K562 (cell line): ENCODE measurements around the gene ATP5F1D. TPM values are rescaled to one million over a fixed set of nuclear protein-coding genes. Genes with fewer than 3 reads are reported as not detected.

Source experiments
- ATAC-seq: fragments of 200-7000 bp; cut with Tn5 transposase; 3 replicates; pipeline ENCODE4 v1.9.1; 2020; ENCODE audit warnings: moderate library complexity
- BruUV-seq: library from RNA; stranded (reverse); fragments of 400-500 nt; replicated peaks from 2 replicates; lab custom pipeline; 2021; lab: Mats Ljungman, UMichigan
- CTCF ChIA-PET: fragments of 300-600 bp; formaldehyde crosslinking; extraction: SDS; loops from one replicate; lab custom pipeline; 2021; ENCODE audit warnings: low intra/inter-chr PET ratio; lab: Yijun Ruan, JAX
- POLR2A ChIA-PET: fragments of 300-600, 350-650 bp; sonication (Branson Sonifier 250); formaldehyde crosslinking; extraction: SDS; loops from one replicate; lab custom pipeline; 2021; ENCODE audit warnings: antibody characterized with exemption, inconsistent platforms; lab: Yijun Ruan, JAX
- DNase-seq, 4 experiments: peaks; one replicate each; pipeline versions ENCODE4 v3.0.0 to v3.0.0-alpha.2; 2011 to 2018; ENCODE audit warnings: low spot score in 3 of 4, mixed read lengths in 3 of 4; ENCODE audit errors: extremely low read depth in 1 of 4
- FAIRE-seq: peaks from 2 replicates; lab custom pipeline; 2011; peaks lifted over from hg19 to GRCh38; lab: Jason Lieb, UNC
- H2AFZ ChIP-seq: 2 replicates; pipeline ENCODE4 v1.6.0; 2011; ENCODE audit warnings: low read depth, low read length, control low read depth, inconsistent platforms
- H3K27ac ChIP-seq: fragments of 200-600 bp; 3 replicates; pipeline ENCODE4 v1.8.0; 2011; ENCODE audit warnings: low read depth, mild to moderate bottlenecking, control low read depth, inconsistent platforms, low read length, moderate library complexity, mixed read lengths; ENCODE audit errors: extremely low read depth
- H3K27me3 ChIP-seq, 2 experiments: fragments of 300-600 bp in 1 of 2; 2 replicates in 1 of 2; 3 replicates in 1 of 2; pipeline versions ENCODE4 v1.6.0 to v1.8.0; 2011; ENCODE audit warnings: inconsistent platforms in 2 of 2, low read length in 2 of 2, mild to moderate bottlenecking in 1 of 2, mixed read lengths in 1 of 2, moderate library complexity in 1 of 2; ENCODE audit not compliant: control insufficient read depth in 2 of 2, insufficient read depth in 2 of 2
- H3K36me3 ChIP-seq: fragments of 300-600 bp; 3 replicates; pipeline ENCODE4 v1.8.0; 2011; ENCODE audit warnings: mild to moderate bottlenecking, low read length, inconsistent platforms; ENCODE audit not compliant: control insufficient read depth, insufficient read depth
- H3K4me1 ChIP-seq, 2 experiments: fragments of 200-600 bp in 1 of 2; replicated peaks in 1 of 2; 2 replicates in 1 of 2; 3 replicates in 1 of 2; pipeline versions ENCODE4 v1.5.1 to v1.8.0; 2011; ENCODE audit warnings: inconsistent platforms in 2 of 2, low read length in 2 of 2, mild to moderate bottlenecking in 1 of 2, mixed read lengths in 1 of 2, moderate library complexity in 1 of 2; ENCODE audit not compliant: control insufficient read depth in 2 of 2, insufficient read depth in 2 of 2
- H3K4me2 ChIP-seq: 2 replicates; pipeline ENCODE4 v1.6.1; 2011; ENCODE audit warnings: low read length, control low read depth, inconsistent platforms, mixed read lengths; ENCODE audit not compliant: insufficient read depth
- H3K4me3 ChIP-seq: fragments of 200-600 bp; sonication (generic), shearing (Covaris generic); 2 replicates; pipeline ENCODE4 v1.5.1; 2016; ENCODE audit warnings: control low read depth, inconsistent platforms
- H3K79me2 ChIP-seq: fragments of 200-600 bp; 3 replicates; pipeline ENCODE4 v1.8.0; 2011; ENCODE audit warnings: low read length, inconsistent platforms; ENCODE audit not compliant: control insufficient read depth, insufficient read depth
- H3K9ac ChIP-seq, 2 experiments: 2 replicates each; pipeline versions ENCODE4 v1.6.0 to v1.6.1; 2011; ENCODE audit warnings: low read depth in 2 of 2, low read length in 2 of 2, control low read depth in 1 of 2, inconsistent platforms in 1 of 2, mild to moderate bottlenecking in 1 of 2, mixed read lengths in 1 of 2; ENCODE audit not compliant: insufficient read depth in 1 of 2
- H3K9me1 ChIP-seq: one replicate; pipeline ENCODE4 v1.6.0; 2011; ENCODE audit warnings: inconsistent platforms, mild to moderate bottlenecking, low read length, moderate library complexity; ENCODE audit not compliant: control insufficient read depth, insufficient read depth
- H3K9me3 ChIP-seq: replicated peaks from 2 replicates; pipeline ENCODE4 v1.5.1; 2011; ENCODE audit warnings: low read depth, low read length, inconsistent platforms; ENCODE audit not compliant: control insufficient read depth, insufficient read depth
- H4K20me1 ChIP-seq: replicated peaks from 2 replicates; pipeline ENCODE4 v1.6.1; 2011; ENCODE audit warnings: low read length, inconsistent platforms, mixed read lengths; ENCODE audit not compliant: control insufficient read depth, insufficient read depth
- FOXP1 ChIP-seq: sonication (generic); formaldehyde crosslinking; IDR thresholded peaks from 2 replicates; pipeline ENCODE4 v1.8.0; 2022; ENCODE audit warnings: mild to moderate bottlenecking, missing genetic modification reagents
- HMG20A ChIP-seq: fragments of 450-650 bp; formaldehyde crosslinking; conservative IDR thresholded peaks from 2 replicates; pipeline ENCODE4 v1.4.0; 2020; ENCODE audit warnings: mild to moderate bottlenecking, mixed read lengths
- SMARCE1 ChIP-seq: fragments of 450-650 bp; IDR thresholded peaks from 2 replicates; pipeline ENCODE4 v1.7.1; 2016; ENCODE audit warnings: mild to moderate bottlenecking
- SPI1 ChIP-seq: IDR thresholded peaks from 2 replicates; pipeline ENCODE4 v1.6.1; 2011; ENCODE audit warnings: low read depth, low read length, control low read depth, borderline replicate concordance
- YY1 ChIP-seq, 3 experiments: IDR thresholded peaks; 2 replicates each; pipeline ENCODE4 v1.6.1; 2011; ENCODE audit warnings: low read length in 2 of 3, mild to moderate bottlenecking in 2 of 3, moderate library complexity in 2 of 3, borderline replicate concordance in 1 of 3, control low read depth in 1 of 3, low read depth in 1 of 3; ENCODE audit not compliant: insufficient read depth in 3 of 3, insufficient replicate concordance in 2 of 3, control insufficient read depth in 1 of 3, insufficient read length in 1 of 3; ENCODE audit errors: extremely low read depth in 1 of 3
- ZNF431 ChIP-seq: sonication (generic); formaldehyde crosslinking; IDR thresholded peaks from 2 replicates; pipeline ENCODE4 v1.8.0; 2022; ENCODE audit warnings: mild to moderate bottlenecking, missing genetic modification reagents
- WGBS: fragments of 100-300 bp; shearing (Covaris generic); methylation state at CpG from one replicate; pipeline ENCODE4 v1.1.6; 2016; ENCODE audit warnings: low coverage, mixed read lengths; ENCODE audit not compliant: insufficient coverage; ENCODE audit errors: missing lambda C conversion rate; 5-methylcytosine and 5-hydroxymethylcytosine counted together
- in situ Hi-C: fragments of 300-500 bp; cut with MboI; formaldehyde crosslinking; loops from 4 replicates; pipeline ENCODE4 v1.15.0; 2018; ENCODE audit warnings: inconsistent platforms, mixed read lengths
- intact Hi-C: fragments of 100-400 bp; cut with micrococcal nuclease; formaldehyde crosslinking; loops from 2 replicates; pipeline ENCODE4 v1.14.2; 2022
- polyA plus RNA-seq, 8 experiments: library from polyadenylated mRNA; depleted of rRNA in 4 of 8; stranded (reverse) in 5 of 8; unstranded in 3 of 8; fragments of >200 nt; fragmentation: Nextera tagmentation in 2 of 8; fragmentation: Illumina TruSeq in 1 of 8; extraction: Ambion mirVana in 2 of 8; extraction: Trizol in 1 of 8; gene quantifications; 2 replicates each; pipeline versions ENCODE4 v1.2.1 to v1.2.3, GENCODE V29; 2011 to 2014; ENCODE audit warnings: inconsistent platforms in 1 of 8, missing spikeins in 1 of 8
- total RNA-seq, 7 experiments: library from RNA; depleted of rRNA in 6 of 7; stranded (reverse); fragments of >200 nt in 6 of 7; fragmentation: Illumina TruSeq in 2 of 7; extraction: Trizol in 2 of 7; gene quantifications; 2 replicates each; pipeline versions ENCODE4 v1.2.1 to v1.2.3, GENCODE V29; 2011 to 2021; ENCODE audit warnings: low replicate concordance in 1 of 7
- TF ChIP-seq, protein P1 (sequence below), 3 experiments: fragments of 200-800 bp in 1 of 3; sonication (Bioruptor generic) in 1 of 3; sonication (generic) in 1 of 3; formaldehyde crosslinking in 1 of 3; IDR thresholded peaks; 2 replicates each; pipeline versions ENCODE4 v1.6.1 to v1.8.0; 2016 to 2022; ENCODE audit warnings: mild to moderate bottlenecking in 2 of 3, missing compliant biosample characterization in 2 of 3, missing genetic modification characterization in 2 of 3, missing genetic modification reagents in 1 of 3
- TF ChIP-seq, protein P2 (sequence below): sonication (generic); formaldehyde crosslinking; IDR thresholded peaks from 2 replicates; pipeline ENCODE4 v1.8.0; 2022; ENCODE audit warnings: mild to moderate bottlenecking, missing genetic modification reagents
- TF ChIP-seq, protein P3 (sequence below): fragments of 250-450 bp; sonication (Bioruptor Pico); IDR thresholded peaks from 2 replicates; pipeline ENCODE4 v1.5.0; 2022; ENCODE audit warnings: mild to moderate bottlenecking
- TF ChIP-seq, protein P4 (sequence below): fragments of 450-650 bp; IDR thresholded peaks from 2 replicates; pipeline ENCODE4 v1.7.0; 2016; ENCODE audit warnings: borderline replicate concordance

Gene ATP5F1D
- total and polyA plus RNA-seq, 9 of the 15 experiments (the other 6 are each of a cell fraction or from before 2014, with no cell fraction given), result 3.9 to 409 (median 36.8) TPM

DNA sequence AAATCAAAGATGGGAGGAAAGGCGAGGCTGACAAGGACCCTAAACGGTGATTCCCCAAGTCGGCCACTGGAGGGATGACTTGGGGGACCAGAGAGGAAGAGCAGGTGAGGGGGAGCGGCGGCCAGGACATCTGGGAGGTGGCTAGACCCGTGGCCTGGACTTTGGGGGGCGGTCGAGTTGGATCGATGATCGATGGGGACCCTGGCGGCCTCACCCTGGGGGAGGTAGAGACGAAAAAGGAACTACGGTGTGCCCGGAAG, 19.9 kb downstream of the ATP5F1D start:
- peak overlapping the region; percentile 66 for H3K4me3 ChIP-seq
- WGBS, result 24% methylated on average over 14 of the region's 14 CpGs
- H3K27ac ChIP-seq, result peak overlapping the region; percentile 83
- H2AFZ ChIP-seq, result peak overlapping the region; percentile 52; the same call in 1 of the 2 replicates
- peak overlapping the region; percentile 71 to 92 for H3K9ac ChIP-seq
- intact Hi-C loops, result no loop called here
- DNase-seq, result no peak
- H3K27me3 ChIP-seq, result no peaks in the 10 kb centered on the region
- in situ Hi-C loops, result no loop called here
- no peaks in the 10 kb centered on the region for H3K9me1 ChIP-seq
- 0 out of 2 replicates have a peak, but pooled peaks cover 7% of the 10 kb centered on the region for H4K20me1 ChIP-seq
- BruUV-seq, result no TSS peak
- H3K4me1 ChIP-seq, result peaks cover 64 to 95% of the 10 kb centered on the region in 2 experiments
- no peaks in the 10 kb centered on the region for H3K9me3 ChIP-seq
- no peak for FAIRE-seq
- CTCF ChIA-PET, result no interaction called here
- H3K79me2 ChIP-seq, result peaks cover 20% of the 10 kb centered on the region; the same call in 2 of the 3 replicates
- no peak for ATAC-seq
- POLR2A ChIA-PET, result interaction anchor here (1.1 to 2.6 kb wide), 2 partner anchors 9 to 11 kb away, joined by 3 to 14 read pairs; no protein-coding TSS in a partner anchor
- peaks cover 22% of the 10 kb centered on the region; the same call in 2 of the 3 replicates for H3K36me3 ChIP-seq
- H3K4me2 ChIP-seq, result peak overlapping the region; percentile 84
- 0 out of 2 replicates have a peak, but pooled peaks have one; percentile 19 for TF ChIP-seq SPI1
- no peak for TF ChIP-seq ZNF431 (CRISPR knock-in tag)
- no peak for TF ChIP-seq HMG20A (CRISPR knock-in tag)
- TF ChIP-seq FOXP1 (CRISPR knock-in tag), result peak; percentile 54; the same call in 1 of the 2 replicates
- TF ChIP-seq, protein P1, sequence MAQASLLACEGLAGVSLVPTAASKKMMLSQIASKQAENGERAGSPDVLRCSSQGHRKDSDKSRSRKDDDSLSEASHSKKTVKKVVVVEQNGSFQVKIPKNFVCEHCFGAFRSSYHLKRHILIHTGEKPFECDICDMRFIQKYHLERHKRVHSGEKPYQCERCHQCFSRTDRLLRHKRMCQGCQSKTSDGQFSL (CRISPR knock-in tag; IDR thresholded peaks at IDR 0.05), result peak; percentile 50; the same call in 1 of the 2 replicates
- TF ChIP-seq, protein P1 (tag; IDR thresholded peaks at IDR 0.05), result no peak
- TF ChIP-seq SMARCE1, result 0 out of 2 replicates have a peak, but pooled peaks have one; percentile 32
- TF ChIP-seq, protein P2, sequence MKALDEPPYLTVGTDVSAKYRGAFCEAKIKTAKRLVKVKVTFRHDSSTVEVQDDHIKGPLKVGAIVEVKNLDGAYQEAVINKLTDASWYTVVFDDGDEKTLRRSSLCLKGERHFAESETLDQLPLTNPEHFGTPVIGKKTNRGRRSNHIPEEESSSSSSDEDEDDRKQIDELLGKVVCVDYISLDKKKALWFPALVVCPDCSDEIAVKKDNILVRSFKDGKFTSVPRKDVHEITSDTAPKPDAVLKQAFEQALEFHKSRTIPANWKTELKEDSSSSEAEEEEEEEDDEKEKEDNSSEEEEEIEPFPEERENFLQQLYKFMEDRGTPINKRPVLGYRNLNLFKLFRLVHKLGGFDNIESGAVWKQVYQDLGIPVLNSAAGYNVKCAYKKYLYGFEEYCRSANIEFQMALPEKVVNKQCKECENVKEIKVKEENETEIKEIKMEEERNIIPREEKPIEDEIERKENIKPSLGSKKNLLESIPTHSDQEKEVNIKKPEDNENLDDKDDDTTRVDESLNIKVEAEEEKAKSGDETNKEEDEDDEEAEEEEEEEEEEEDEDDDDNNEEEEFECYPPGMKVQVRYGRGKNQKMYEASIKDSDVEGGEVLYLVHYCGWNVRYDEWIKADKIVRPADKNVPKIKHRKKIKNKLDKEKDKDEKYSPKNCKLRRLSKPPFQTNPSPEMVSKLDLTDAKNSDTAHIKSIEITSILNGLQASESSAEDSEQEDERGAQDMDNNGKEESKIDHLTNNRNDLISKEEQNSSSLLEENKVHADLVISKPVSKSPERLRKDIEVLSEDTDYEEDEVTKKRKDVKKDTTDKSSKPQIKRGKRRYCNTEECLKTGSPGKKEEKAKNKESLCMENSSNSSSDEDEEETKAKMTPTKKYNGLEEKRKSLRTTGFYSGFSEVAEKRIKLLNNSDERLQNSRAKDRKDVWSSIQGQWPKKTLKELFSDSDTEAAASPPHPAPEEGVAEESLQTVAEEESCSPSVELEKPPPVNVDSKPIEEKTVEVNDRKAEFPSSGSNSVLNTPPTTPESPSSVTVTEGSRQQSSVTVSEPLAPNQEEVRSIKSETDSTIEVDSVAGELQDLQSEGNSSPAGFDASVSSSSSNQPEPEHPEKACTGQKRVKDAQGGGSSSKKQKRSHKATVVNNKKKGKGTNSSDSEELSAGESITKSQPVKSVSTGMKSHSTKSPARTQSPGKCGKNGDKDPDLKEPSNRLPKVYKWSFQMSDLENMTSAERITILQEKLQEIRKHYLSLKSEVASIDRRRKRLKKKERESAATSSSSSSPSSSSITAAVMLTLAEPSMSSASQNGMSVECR (CRISPR knock-in tag), result 0 out of 2 replicates have a peak, but pooled peaks have one; percentile 35
- TF ChIP-seq YY1 (IDR thresholded peaks at IDR 0.05; ENCODE audit: borderline replicate concordance in 1 of 3, control insufficient read depth in 1 of 3, extremely low read depth in 1 of 3, insufficient read depth in 3 of 3, insufficient read length in 1 of 3, insufficient replicate concordance in 2 of 3, low read depth in 1 of 3, low read length in 2 of 3), result peak in 1 of 3 experiments; percentile 7
- TF ChIP-seq, protein P3, sequence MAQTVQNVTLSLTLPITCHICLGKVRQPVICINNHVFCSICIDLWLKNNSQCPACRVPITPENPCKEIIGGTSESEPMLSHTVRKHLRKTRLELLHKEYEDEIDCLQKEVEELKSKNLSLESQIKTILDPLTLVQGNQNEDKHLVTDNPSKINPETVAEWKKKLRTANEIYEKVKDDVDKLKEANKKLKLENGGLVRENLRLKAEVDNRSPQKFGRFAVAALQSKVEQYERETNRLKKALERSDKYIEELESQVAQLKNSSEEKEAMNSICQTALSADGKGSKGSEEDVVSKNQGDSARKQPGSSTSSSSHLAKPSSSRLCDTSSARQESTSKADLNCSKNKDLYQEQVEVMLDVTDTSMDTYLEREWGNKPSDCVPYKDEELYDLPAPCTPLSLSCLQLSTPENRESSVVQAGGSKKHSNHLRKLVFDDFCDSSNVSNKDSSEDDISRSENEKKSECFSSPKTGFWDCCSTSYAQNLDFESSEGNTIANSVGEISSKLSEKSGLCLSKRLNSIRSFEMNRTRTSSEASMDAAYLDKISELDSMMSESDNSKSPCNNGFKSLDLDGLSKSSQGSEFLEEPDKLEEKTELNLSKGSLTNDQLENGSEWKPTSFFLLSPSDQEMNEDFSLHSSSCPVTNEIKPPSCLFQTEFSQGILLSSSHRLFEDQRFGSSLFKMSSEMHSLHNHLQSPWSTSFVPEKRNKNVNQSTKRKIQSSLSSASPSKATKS (CRISPR knock-in tag), result no peak
- TF ChIP-seq, protein P4, sequence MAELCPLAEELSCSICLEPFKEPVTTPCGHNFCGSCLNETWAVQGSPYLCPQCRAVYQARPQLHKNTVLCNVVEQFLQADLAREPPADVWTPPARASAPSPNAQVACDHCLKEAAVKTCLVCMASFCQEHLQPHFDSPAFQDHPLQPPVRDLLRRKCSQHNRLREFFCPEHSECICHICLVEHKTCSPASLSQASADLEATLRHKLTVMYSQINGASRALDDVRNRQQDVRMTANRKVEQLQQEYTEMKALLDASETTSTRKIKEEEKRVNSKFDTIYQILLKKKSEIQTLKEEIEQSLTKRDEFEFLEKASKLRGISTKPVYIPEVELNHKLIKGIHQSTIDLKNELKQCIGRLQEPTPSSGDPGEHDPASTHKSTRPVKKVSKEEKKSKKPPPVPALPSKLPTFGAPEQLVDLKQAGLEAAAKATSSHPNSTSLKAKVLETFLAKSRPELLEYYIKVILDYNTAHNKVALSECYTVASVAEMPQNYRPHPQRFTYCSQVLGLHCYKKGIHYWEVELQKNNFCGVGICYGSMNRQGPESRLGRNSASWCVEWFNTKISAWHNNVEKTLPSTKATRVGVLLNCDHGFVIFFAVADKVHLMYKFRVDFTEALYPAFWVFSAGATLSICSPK, result no peak
